HEK293 (cell line): ENCODE results near the gene EPHB1.

Experiments used
- CTCF ChIA-PET: fragments of 350-600 bp; formaldehyde crosslinking; extraction: SDS; loops from one replicate; lab custom pipeline; 2021; ENCODE audit warnings: antibody characterized with exemption; lab: Yijun Ruan, JAX
- POLR2A ChIA-PET: fragments of 300-600 bp; formaldehyde crosslinking; extraction: SDS; loops from one replicate; lab custom pipeline; 2020; ENCODE audit warnings: antibody characterized with exemption, inconsistent platforms; lab: Yijun Ruan, JAX
- H3K27ac ChIP-seq: fragments of 200-500 bp; sonication (Bioruptor generic); 2 replicates; pipeline ENCODE4 v1.5.1; 2014; ENCODE audit warnings: low read depth, low read length, control low read depth, inconsistent platforms; ENCODE audit errors: extremely low read depth
- H3K36me3 ChIP-seq, 2 experiments: fragments of 200-500 bp in 1 of 2; sonication (Bioruptor generic) in 1 of 2; 1 replicate in 1 of 2; 2 replicates in 1 of 2; pipeline ENCODE4 v1.5.1; 2014 to 2017; ENCODE audit warnings: inconsistent platforms in 2 of 2, low read length in 2 of 2; ENCODE audit not compliant: control insufficient read depth in 2 of 2, insufficient read depth in 1 of 2
- H3K4me1 ChIP-seq: fragments of 200-500 bp; sonication (Bioruptor generic); 2 replicates; pipeline ENCODE4 v1.5.1; 2014; ENCODE audit warnings: mild to moderate bottlenecking, low read length, inconsistent platforms; ENCODE audit not compliant: control insufficient read depth, insufficient read depth
- H3K4me3 ChIP-seq: 2 replicates; pipeline ENCODE4 v1.5.1; 2011; ENCODE audit warnings: low read depth, mild to moderate bottlenecking, control low read depth, low read length, moderate library complexity
- H3K9me3 ChIP-seq: fragments of 200-500 bp; sonication (Bioruptor generic); 2 replicates; pipeline ENCODE4 v1.5.1; 2014; ENCODE audit warnings: low read depth, low read length, inconsistent platforms; ENCODE audit not compliant: control insufficient read depth, insufficient read depth
- GLI4 ChIP-seq: fragments of 450-650 bp; formaldehyde crosslinking; IDR thresholded peaks from 2 replicates; pipeline ENCODE4 v1.5.1; 2016; ENCODE audit warnings: missing biosample characterization, missing genetic modification characterization
- HIC1 ChIP-seq: fragments of 450-650 bp; formaldehyde crosslinking; IDR thresholded peaks from 2 replicates; pipeline ENCODE4 v1.5.1; 2016; ENCODE audit warnings: missing biosample characterization, missing genetic modification characterization
- KLF1 ChIP-seq: fragments of 450-650 bp; formaldehyde crosslinking; IDR thresholded peaks from 2 replicates; pipeline ENCODE4 v1.5.1; 2016; ENCODE audit warnings: missing biosample characterization, missing genetic modification characterization
- REST ChIP-seq: fragments of 450-650 bp; formaldehyde crosslinking; IDR thresholded peaks from 2 replicates; pipeline ENCODE4 v1.5.1; 2016; ENCODE audit warnings: missing biosample characterization, missing genetic modification characterization
- SP3 ChIP-seq: fragments of 450-650 bp; formaldehyde crosslinking; IDR thresholded peaks from 2 replicates; pipeline ENCODE4 v1.5.1; 2016; ENCODE audit warnings: missing biosample characterization, missing genetic modification characterization
- SP7 ChIP-seq: fragments of 450-650 bp; formaldehyde crosslinking; IDR thresholded peaks from 2 replicates; pipeline ENCODE4 v1.5.1; 2016; ENCODE audit warnings: missing biosample characterization, missing genetic modification characterization
- YY2 ChIP-seq: fragments of 450-650 bp; formaldehyde crosslinking; IDR thresholded peaks from 2 replicates; pipeline ENCODE4 v1.5.1; 2016; ENCODE audit warnings: missing biosample characterization, missing genetic modification characterization
- ZBTB17 ChIP-seq: fragments of 450-650 bp; formaldehyde crosslinking; IDR thresholded peaks from 2 replicates; pipeline ENCODE4 v1.5.1; 2016; ENCODE audit warnings: missing biosample characterization, missing genetic modification characterization
- ZNF140 ChIP-seq: fragments of 450-650 bp; formaldehyde crosslinking; IDR thresholded peaks from 2 replicates; pipeline ENCODE4 v1.5.1; 2016; ENCODE audit warnings: missing biosample characterization, missing genetic modification characterization
- ZNF16 ChIP-seq: fragments of 450-650 bp; formaldehyde crosslinking; IDR thresholded peaks from 2 replicates; pipeline ENCODE4 v1.5.1; 2016; ENCODE audit warnings: low read depth, missing biosample characterization, missing genetic modification characterization
- ZNF19 ChIP-seq: fragments of 450-650 bp; formaldehyde crosslinking; IDR thresholded peaks from 2 replicates; pipeline ENCODE4; 2016; ENCODE audit warnings: missing biosample characterization, missing genetic modification characterization, low read depth
- ZNF239 ChIP-seq: fragments of 450-650 bp; formaldehyde crosslinking; IDR thresholded peaks from 2 replicates; pipeline ENCODE4 v1.5.1; 2016; ENCODE audit warnings: missing biosample characterization, missing genetic modification characterization
- ZNF248 ChIP-seq: fragments of 450-650 bp; formaldehyde crosslinking; IDR thresholded peaks from 2 replicates; pipeline ENCODE4 v1.5.1; 2017; ENCODE audit warnings: missing biosample characterization, missing genetic modification characterization
- ZNF324 ChIP-seq: fragments of 450-650 bp; formaldehyde crosslinking; IDR thresholded peaks from 2 replicates; pipeline ENCODE4 v1.5.1; 2016; ENCODE audit warnings: missing biosample characterization, missing genetic modification characterization
- ZNF366 ChIP-seq: fragments of 450-650 bp; formaldehyde crosslinking; conservative IDR thresholded peaks from 2 replicates; pipeline ENCODE4 v1.5.1; 2016; ENCODE audit warnings: missing biosample characterization, missing genetic modification characterization
- ZNF423 ChIP-seq: fragments of 450-650 bp; formaldehyde crosslinking; IDR thresholded peaks from 2 replicates; pipeline ENCODE4 v1.5.1; 2016; ENCODE audit warnings: missing biosample characterization, missing genetic modification characterization
- ZNF449 ChIP-seq: fragments of 450-650 bp; formaldehyde crosslinking; IDR thresholded peaks from 2 replicates; pipeline ENCODE4 v1.5.1; 2017; ENCODE audit warnings: missing biosample characterization, mild to moderate bottlenecking, missing genetic modification characterization, moderate library complexity
- ZNF596 ChIP-seq: fragments of 450-650 bp; IDR thresholded peaks from 2 replicates; pipeline ENCODE4 v1.5.0; 2018; ENCODE audit warnings: missing biosample characterization, mild to moderate bottlenecking, missing genetic modification characterization, moderate library complexity

The EPHB1 gene

GRCh38 chr3:134829721-134830120 lies 34.7 kb downstream of the EPHB1 start:
- TF ChIP-seq HIC1 (tag by site-specific recombination) (no peak), ZNF16 (no peak), ZNF19 (tag by site-specific recombination) (no peak), ZNF423 (no peak), REST (no peak), ZNF324 (tag by site-specific recombination) (no peak), ZBTB17 (tag by site-specific recombination) (no peak), ZNF366 (tag by site-specific recombination) (no peak)
- no peaks in the 10 kb centered on the region for H3K4me1 ChIP-seq
- H3K4me3 ChIP-seq: no peak overlapping the region
- CTCF ChIA-PET: interaction anchor here (0.6 to 1.0 kb wide), 3 partner anchors 18 to 43 kb away, joined by 3 to 4 read pairs (median 3); partner anchors contain the start of gene EPHB1
- H3K9me3 ChIP-seq: no peaks in the 10 kb centered on the region
- H3K27ac ChIP-seq: no peak overlapping the region
- POLR2A ChIA-PET: no interaction called here
- H3K36me3 ChIP-seq: no peaks in the 10 kb centered on the region

- ChIA-PET POLR2A (no interaction called here), CTCF (no interaction called here)
- TF ChIP-seq KLF1 (tag by site-specific recombination): no peak
- TF ChIP-seq GLI4 (tag by site-specific recombination): no peak
- TF ChIP-seq ZNF596 (tag by site-specific recombination): no peak
- TF ChIP-seq ZNF248: no peak
- TF ChIP-seq ZNF239 (tag by site-specific recombination): no peak
- TF ChIP-seq SP3 (tag by site-specific recombination): no peak
- H3K4me1 ChIP-seq: no peaks in the 10 kb centered on the region
- no peak overlapping the region for H3K27ac ChIP-seq
- H3K4me3 ChIP-seq: no peak overlapping the region
- H3K36me3 ChIP-seq: no peaks in the 10 kb centered on the region
- no peaks in the 10 kb centered on the region for H3K9me3 ChIP-seq
Measured at GRCh38 chr3:134832585-134832984, 37.5 kb downstream of the EPHB1 start.

- H3K27ac ChIP-seq: no peak overlapping the region
- no peak for TF ChIP-seq ZNF140 (tag by site-specific recombination)
- no peak for TF ChIP-seq ZNF449 (tag by site-specific recombination)
- no peak for TF ChIP-seq SP7 (tag by site-specific recombination)
- TF ChIP-seq YY2 (tag by site-specific recombination): no peak
- H3K9me3 ChIP-seq: no peaks in the 10 kb centered on the region
- no peaks in the 10 kb centered on the region for H3K4me1 ChIP-seq
- no peaks in the 10 kb centered on the region for H3K36me3 ChIP-seq
- CTCF ChIA-PET: no interaction called here
- H3K4me3 ChIP-seq: no peak overlapping the region
- POLR2A ChIA-PET: no interaction called here
Measured at GRCh38 chr3:134833453-134834163, 38.5 kb downstream of the EPHB1 start.
